ENCODE measurements around the gene GAREM1. TPM values are rescaled to one million over a fixed set of nuclear protein-coding genes. Genes with fewer than 3 reads are reported as not detected.

Gene GAREM1
- total RNA-seq, 1 experiment from 2014 or later, result 7.0 TPM

DNA sequence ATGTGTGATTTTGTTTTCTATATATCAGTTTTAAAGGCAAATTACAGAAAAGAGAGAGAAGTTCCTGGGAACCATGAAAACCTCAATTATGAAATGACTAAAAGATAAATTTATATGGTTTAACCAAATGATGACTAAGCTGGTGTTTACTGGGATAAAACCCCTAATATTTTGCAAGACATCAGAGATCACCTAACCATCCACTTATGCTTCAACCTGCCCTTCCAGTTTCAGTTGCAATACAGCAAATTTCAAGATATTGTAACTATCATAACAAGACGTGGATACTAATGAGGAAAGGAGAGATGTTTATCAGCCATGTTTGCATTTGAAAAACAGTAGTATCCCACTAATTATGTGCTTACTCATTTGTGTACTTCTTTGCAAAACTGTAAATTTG, 108.2 kb downstream of the GAREM1 start:
- no peaks in the 10 kb centered on the region for H3K27me3 Mint-ChIP-seq (ENCODE audit: low read depth)
- H3K4me3 Mint-ChIP-seq, result no peak overlapping the region
- ChIA-PET CTCF (no interaction called here), POLR2A (no interaction called here)
- peaks cover 17% of the 10 kb centered on the region for H3K4me1 Mint-ChIP-seq
- DNase-seq (ENCODE audit: low spot score), result no peak
- no peaks in the 10 kb centered on the region for H3K36me3 Mint-ChIP-seq
- ATAC-seq, result no peak
- no peak for TF ChIP-seq NFATC4 (CRISPR knock-in tag; IDR thresholded peaks at IDR 0.05)
- TF ChIP-seq, protein P1, sequence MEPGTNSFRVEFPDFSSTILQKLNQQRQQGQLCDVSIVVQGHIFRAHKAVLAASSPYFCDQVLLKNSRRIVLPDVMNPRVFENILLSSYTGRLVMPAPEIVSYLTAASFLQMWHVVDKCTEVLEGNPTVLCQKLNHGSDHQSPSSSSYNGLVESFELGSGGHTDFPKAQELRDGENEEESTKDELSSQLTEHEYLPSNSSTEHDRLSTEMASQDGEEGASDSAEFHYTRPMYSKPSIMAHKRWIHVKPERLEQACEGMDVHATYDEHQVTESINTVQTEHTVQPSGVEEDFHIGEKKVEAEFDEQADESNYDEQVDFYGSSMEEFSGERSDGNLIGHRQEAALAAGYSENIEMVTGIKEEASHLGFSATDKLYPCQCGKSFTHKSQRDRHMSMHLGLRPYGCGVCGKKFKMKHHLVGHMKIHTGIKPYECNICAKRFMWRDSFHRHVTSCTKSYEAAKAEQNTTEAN (CRISPR knock-in tag; IDR thresholded peaks at IDR 0.05), result no peak
- no peak for TF ChIP-seq JUN (CRISPR knock-in tag; IDR thresholded peaks at IDR 0.05)
- TF ChIP-seq, protein P2, sequence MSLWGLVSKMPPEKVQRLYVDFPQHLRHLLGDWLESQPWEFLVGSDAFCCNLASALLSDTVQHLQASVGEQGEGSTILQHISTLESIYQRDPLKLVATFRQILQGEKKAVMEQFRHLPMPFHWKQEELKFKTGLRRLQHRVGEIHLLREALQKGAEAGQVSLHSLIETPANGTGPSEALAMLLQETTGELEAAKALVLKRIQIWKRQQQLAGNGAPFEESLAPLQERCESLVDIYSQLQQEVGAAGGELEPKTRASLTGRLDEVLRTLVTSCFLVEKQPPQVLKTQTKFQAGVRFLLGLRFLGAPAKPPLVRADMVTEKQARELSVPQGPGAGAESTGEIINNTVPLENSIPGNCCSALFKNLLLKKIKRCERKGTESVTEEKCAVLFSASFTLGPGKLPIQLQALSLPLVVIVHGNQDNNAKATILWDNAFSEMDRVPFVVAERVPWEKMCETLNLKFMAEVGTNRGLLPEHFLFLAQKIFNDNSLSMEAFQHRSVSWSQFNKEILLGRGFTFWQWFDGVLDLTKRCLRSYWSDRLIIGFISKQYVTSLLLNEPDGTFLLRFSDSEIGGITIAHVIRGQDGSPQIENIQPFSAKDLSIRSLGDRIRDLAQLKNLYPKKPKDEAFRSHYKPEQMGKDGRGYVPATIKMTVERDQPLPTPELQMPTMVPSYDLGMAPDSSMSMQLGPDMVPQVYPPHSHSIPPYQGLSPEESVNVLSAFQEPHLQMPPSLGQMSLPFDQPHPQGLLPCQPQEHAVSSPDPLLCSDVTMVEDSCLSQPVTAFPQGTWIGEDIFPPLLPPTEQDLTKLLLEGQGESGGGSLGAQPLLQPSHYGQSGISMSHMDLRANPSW (CRISPR knock-in tag; conservative IDR thresholded peaks at IDR 0.05; ENCODE audit: low read depth), result no peak
- no peak for TF ChIP-seq GTF2I (CRISPR knock-in tag; conservative IDR thresholded peaks at IDR 0.05)
- TF ChIP-seq ZNF396 (CRISPR knock-in tag; IDR thresholded peaks at IDR 0.05; ENCODE audit: borderline replicate concordance), result no peak
- no peak for TF ChIP-seq ZNF121 (CRISPR knock-in tag; IDR thresholded peaks at IDR 0.05)
- TF ChIP-seq, protein P3, sequence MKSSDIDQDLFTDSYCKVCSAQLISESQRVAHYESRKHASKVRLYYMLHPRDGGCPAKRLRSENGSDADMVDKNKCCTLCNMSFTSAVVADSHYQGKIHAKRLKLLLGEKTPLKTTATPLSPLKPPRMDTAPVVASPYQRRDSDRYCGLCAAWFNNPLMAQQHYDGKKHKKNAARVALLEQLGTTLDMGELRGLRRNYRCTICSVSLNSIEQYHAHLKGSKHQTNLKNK (CRISPR knock-in tag; IDR thresholded peaks at IDR 0.05), result no peak
- TF ChIP-seq, protein P4, sequence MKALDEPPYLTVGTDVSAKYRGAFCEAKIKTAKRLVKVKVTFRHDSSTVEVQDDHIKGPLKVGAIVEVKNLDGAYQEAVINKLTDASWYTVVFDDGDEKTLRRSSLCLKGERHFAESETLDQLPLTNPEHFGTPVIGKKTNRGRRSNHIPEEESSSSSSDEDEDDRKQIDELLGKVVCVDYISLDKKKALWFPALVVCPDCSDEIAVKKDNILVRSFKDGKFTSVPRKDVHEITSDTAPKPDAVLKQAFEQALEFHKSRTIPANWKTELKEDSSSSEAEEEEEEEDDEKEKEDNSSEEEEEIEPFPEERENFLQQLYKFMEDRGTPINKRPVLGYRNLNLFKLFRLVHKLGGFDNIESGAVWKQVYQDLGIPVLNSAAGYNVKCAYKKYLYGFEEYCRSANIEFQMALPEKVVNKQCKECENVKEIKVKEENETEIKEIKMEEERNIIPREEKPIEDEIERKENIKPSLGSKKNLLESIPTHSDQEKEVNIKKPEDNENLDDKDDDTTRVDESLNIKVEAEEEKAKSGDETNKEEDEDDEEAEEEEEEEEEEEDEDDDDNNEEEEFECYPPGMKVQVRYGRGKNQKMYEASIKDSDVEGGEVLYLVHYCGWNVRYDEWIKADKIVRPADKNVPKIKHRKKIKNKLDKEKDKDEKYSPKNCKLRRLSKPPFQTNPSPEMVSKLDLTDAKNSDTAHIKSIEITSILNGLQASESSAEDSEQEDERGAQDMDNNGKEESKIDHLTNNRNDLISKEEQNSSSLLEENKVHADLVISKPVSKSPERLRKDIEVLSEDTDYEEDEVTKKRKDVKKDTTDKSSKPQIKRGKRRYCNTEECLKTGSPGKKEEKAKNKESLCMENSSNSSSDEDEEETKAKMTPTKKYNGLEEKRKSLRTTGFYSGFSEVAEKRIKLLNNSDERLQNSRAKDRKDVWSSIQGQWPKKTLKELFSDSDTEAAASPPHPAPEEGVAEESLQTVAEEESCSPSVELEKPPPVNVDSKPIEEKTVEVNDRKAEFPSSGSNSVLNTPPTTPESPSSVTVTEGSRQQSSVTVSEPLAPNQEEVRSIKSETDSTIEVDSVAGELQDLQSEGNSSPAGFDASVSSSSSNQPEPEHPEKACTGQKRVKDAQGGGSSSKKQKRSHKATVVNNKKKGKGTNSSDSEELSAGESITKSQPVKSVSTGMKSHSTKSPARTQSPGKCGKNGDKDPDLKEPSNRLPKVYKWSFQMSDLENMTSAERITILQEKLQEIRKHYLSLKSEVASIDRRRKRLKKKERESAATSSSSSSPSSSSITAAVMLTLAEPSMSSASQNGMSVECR (CRISPR knock-in tag; IDR thresholded peaks at IDR 0.05; ENCODE audit: borderline replicate concordance), result no peak
- no peaks in the 10 kb centered on the region for H3K9me3 Mint-ChIP-seq
- H3K27ac Mint-ChIP-seq, result no peak overlapping the region

DNA sequence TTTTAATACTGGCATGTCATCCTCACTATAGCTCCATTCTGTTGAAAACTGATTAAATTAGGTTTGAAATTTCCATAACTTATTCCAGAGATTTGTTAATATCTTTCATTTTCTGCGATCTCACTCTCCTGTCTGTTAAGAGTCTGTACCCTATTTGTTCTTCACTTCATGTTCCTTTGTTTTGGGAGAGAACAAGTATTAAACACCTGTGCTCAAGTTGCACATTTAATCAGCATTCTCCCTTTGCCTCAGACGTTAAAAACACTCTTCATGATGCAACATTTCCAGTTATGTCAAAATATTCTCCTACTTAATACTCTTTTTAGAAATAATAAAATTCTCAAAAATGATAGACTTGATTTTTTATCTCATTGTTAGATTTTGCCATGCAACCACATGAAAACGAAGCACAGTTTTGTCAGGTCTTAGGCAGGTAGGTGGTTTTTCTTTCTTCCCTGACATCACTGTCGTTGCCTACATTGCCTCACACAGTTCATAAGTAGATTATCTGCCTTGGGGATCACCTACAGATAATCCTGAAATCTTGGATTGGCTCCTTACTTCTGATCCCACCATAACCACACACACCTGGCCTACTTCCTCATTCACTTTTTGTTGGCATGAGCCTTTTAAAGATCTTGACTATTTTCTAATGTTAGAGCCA, 109.9 kb downstream of the GAREM1 start:
- H3K4me1 Mint-ChIP-seq, result peaks cover 17% of the 10 kb centered on the region
- H3K36me3 Mint-ChIP-seq, result no peaks in the 10 kb centered on the region
- H3K9me3 Mint-ChIP-seq, result no peaks in the 10 kb centered on the region
- H3K27ac Mint-ChIP-seq, result no peak overlapping the region; the same call in 1 of the 2 replicates
- TF ChIP-seq, protein P5, sequence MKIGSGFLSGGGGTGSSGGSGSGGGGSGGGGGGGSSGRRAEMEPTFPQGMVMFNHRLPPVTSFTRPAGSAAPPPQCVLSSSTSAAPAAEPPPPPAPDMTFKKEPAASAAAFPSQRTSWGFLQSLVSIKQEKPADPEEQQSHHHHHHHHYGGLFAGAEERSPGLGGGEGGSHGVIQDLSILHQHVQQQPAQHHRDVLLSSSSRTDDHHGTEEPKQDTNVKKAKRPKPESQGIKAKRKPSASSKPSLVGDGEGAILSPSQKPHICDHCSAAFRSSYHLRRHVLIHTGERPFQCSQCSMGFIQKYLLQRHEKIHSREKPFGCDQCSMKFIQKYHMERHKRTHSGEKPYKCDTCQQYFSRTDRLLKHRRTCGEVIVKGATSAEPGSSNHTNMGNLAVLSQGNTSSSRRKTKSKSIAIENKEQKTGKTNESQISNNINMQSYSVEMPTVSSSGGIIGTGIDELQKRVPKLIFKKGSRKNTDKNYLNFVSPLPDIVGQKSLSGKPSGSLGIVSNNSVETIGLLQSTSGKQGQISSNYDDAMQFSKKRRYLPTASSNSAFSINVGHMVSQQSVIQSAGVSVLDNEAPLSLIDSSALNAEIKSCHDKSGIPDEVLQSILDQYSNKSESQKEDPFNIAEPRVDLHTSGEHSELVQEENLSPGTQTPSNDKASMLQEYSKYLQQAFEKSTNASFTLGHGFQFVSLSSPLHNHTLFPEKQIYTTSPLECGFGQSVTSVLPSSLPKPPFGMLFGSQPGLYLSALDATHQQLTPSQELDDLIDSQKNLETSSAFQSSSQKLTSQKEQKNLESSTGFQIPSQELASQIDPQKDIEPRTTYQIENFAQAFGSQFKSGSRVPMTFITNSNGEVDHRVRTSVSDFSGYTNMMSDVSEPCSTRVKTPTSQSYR (CRISPR knock-in tag; IDR thresholded peaks at IDR 0.05), result no peak
- TF ChIP-seq, protein P6, sequence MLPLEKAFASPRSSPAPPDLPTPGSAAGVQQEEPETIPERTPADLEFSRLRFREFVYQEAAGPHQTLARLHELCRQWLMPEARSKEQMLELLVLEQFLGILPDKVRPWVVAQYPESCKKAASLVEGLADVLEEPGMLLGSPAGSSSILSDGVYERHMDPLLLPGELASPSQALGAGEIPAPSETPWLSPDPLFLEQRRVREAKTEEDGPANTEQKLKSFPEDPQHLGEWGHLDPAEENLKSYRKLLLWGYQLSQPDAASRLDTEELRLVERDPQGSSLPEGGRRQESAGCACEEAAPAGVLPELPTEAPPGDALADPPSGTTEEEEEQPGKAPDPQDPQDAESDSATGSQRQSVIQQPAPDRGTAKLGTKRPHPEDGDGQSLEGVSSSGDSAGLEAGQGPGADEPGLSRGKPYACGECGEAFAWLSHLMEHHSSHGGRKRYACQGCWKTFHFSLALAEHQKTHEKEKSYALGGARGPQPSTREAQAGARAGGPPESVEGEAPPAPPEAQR (CRISPR knock-in tag; IDR thresholded peaks at IDR 0.05), result no peak
- TF ChIP-seq, protein P7, sequence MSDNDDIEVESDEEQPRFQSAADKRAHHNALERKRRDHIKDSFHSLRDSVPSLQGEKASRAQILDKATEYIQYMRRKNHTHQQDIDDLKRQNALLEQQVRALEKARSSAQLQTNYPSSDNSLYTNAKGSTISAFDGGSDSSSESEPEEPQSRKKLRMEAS (CRISPR knock-in tag; IDR thresholded peaks at IDR 0.05), result no peak
- TF ChIP-seq KAT7 (CRISPR knock-in tag; IDR thresholded peaks at IDR 0.05; ENCODE audit: borderline replicate concordance) (no peak), ELF4 (CRISPR knock-in tag; IDR thresholded peaks at IDR 0.05; ENCODE audit: low read depth) (no peak), NFYB (CRISPR knock-in tag; conservative IDR thresholded peaks at IDR 0.05; ENCODE audit: low read depth) (no peak), ATF1 (CRISPR knock-in tag; IDR thresholded peaks at IDR 0.05) (no peak)
- TF ChIP-seq, protein P8, sequence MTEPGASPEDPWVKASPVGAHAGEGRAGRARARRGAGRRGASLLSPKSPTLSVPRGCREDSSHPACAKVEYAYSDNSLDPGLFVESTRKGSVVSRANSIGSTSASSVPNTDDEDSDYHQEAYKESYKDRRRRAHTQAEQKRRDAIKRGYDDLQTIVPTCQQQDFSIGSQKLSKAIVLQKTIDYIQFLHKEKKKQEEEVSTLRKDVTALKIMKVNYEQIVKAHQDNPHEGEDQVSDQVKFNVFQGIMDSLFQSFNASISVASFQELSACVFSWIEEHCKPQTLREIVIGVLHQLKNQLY (CRISPR knock-in tag; IDR thresholded peaks at IDR 0.05), result no peak
- TF ChIP-seq, protein P9, sequence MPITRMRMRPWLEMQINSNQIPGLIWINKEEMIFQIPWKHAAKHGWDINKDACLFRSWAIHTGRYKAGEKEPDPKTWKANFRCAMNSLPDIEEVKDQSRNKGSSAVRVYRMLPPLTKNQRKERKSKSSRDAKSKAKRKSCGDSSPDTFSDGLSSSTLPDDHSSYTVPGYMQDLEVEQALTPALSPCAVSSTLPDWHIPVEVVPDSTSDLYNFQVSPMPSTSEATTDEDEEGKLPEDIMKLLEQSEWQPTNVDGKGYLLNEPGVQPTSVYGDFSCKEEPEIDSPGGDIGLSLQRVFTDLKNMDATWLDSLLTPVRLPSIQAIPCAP (CRISPR knock-in tag; IDR thresholded peaks at IDR 0.05), result no peak
- POLR2A ChIA-PET, result no interaction called here
- ATAC-seq, result no peak
- H3K4me3 Mint-ChIP-seq, result no peak overlapping the region
- DNase-seq (ENCODE audit: low spot score), result no peak
- H3K27me3 Mint-ChIP-seq (ENCODE audit: low read depth), result no peaks in the 10 kb centered on the region
- CTCF ChIA-PET, result interaction anchor here (0.8 kb wide), 1 partner anchor 101 kb away, joined by 3 read pairs; no protein-coding TSS in a partner anchor
